Gastroesophageal sphincter (tissue), 4 donors: ENCODE results near the gene PLPPR3. TPM values are rescaled to one million over a fixed set of nuclear protein-coding genes. Genes with fewer than 3 reads are reported as not detected.

Experiments
- ATAC-seq: fragments of 150-250 bp; one replicate; pipeline ENCODE4 v1.9.1; 2016; ENCODE audit warnings: mild to moderate bottlenecking, moderate library complexity
- H3K27ac ChIP-seq, 4 donors: fragments of 200-600 bp; sonication (generic) in 3 of 4; 1 replicate in 3 of 4; 2 replicates in 1 of 4; pipeline ENCODE4 v1.5.1; 2016 to 2019
- H3K27me3 ChIP-seq: fragments of 200-600 bp; sonication (generic); one replicate; pipeline ENCODE4 v1.5.1; 2019
- H3K36me3 ChIP-seq, 2 donors: fragments of 200-600 bp; sonication (generic); one replicate each; pipeline ENCODE4 v1.5.1; 2019; ENCODE audit warnings: control low read depth in 1 of 2
- H3K4me1 ChIP-seq, 3 donors: fragments of 200-600 bp; sonication (generic); 1 replicate in 2 of 3; 2 replicates in 1 of 3; pipeline ENCODE4 v1.5.1; 2016 to 2019; ENCODE audit warnings: control low read depth in 2 of 3
- H3K4me3 ChIP-seq, 2 donors: fragments of 200-600 bp; sonication (generic); one replicate each; pipeline ENCODE4 v1.5.1; 2019; ENCODE audit warnings: mild to moderate bottlenecking in 1 of 2, moderate library complexity in 1 of 2
- H3K9me3 ChIP-seq, 3 donors: fragments of 200-600 bp; sonication (generic); one replicate each; pipeline ENCODE4 v1.5.1; 2017 to 2019; ENCODE audit warnings: control low read depth in 2 of 3
- CTCF ChIP-seq, 4 experiments: fragments of 200-600 bp in 2 of 4; fragments of 450-650 bp in 2 of 4; sonication (generic) in 1 of 4; IDR thresholded peaks; one replicate each; pipeline ENCODE4 v1.5.1; 2017 to 2019; ENCODE audit warnings: antibody characterized with exemption in 4 of 4, mild to moderate bottlenecking in 2 of 4, moderate library complexity in 2 of 4
- EP300 ChIP-seq: sonication (generic); formaldehyde crosslinking; IDR thresholded peaks from one replicate; pipeline ENCODE4 v1.6.1; 2017; ENCODE audit warnings: antibody characterized with exemption, mild to moderate bottlenecking
- POLR2A ChIP-seq, 2 donors: fragments of 450-650 bp; IDR thresholded peaks; one replicate each; pipeline ENCODE4 v1.6.1; 2017; ENCODE audit warnings: antibody characterized with exemption in 2 of 2, mild to moderate bottlenecking in 2 of 2, moderate library complexity in 1 of 2
- POLR2AphosphoS5 ChIP-seq: sonication (generic); formaldehyde crosslinking; IDR thresholded peaks from one replicate; pipeline ENCODE4 v1.6.1; 2017; ENCODE audit warnings: antibody characterized with exemption
- WGBS, 2 donors: methylation state at CpG; one replicate each; pipeline ENCODE4 v1.1.5; 2018; ENCODE audit warnings: low coverage in 1 of 2; 5-methylcytosine and 5-hydroxymethylcytosine counted together
- total RNA-seq, 4 donors: library from RNA; depleted of rRNA; stranded (reverse); fragments of >200 nt; gene quantifications; one replicate each; pipeline ENCODE4 v1.1.0, GENCODE V29; 2016

Gene PLPPR3
- total RNA-seq, 4 donors from 2014 or later: not detected

DNA sequence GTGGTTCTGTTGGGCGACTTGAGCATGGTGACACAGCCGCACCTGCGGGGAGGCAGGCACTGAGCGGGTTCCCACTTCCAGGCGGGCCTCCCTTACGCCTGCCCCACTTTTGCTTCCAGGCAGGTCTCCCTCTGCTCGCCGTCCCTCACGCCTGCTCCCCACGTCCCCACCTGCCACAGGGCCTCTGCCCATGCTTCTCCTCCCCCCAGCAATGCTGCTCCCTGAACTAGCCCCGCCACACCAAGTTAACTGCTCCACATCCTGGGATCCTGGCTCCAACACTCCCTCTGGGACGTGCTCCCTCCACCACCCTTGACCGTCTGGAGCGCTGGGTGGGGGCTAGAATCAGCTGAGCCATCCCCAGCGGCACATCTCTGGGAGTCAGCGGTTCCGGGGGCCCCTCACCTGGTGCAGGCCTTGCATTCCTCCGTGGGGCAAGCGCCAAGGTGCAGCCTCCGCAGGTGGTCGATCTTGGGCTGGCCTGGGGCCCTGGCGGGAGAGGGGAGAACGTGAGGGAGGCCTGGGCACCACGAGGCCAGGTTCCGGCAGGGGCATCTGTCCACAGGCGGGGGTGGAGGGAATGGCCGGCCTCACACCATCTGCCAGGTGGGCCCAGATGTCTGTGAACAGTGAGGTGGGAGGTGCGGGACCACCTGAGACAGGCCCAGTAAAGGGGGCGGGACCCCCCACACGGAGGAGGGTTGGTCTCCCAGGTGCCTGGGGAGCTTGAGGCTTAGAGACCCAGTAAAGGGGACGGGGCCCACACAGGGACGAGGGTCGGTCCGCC, 46.9 kb upstream of the PLPPR3 start:
- Histone ChIP-seq H3K27ac (peak overlapping the region; percentile 47 to 84 (median 79)), H3K4me1 (peaks cover 0 to 49% (median 6%) of the 10 kb centered on the region in 3 donors), H3K4me3 (no peak overlapping the region), H3K36me3 (peaks cover 0 to 56% of the 10 kb centered on the region in 2 donors), H3K9me3 (no peaks in the 10 kb centered on the region), H3K27me3 (no peaks in the 10 kb centered on the region)
- WGBS, 2 donors: 93 to 97% methylated on average over 11 to 14 of the region's 34 CpGs
- no peak for TF ChIP-seq EP300
- ATAC-seq: peak; percentile 2

- 100% methylated on average over 1 of the region's 39 CpGs; no CpG with 5 or more reads in 1 of the 2 donors for WGBS, 2 donors
- peaks cover 4% of the 10 kb centered on the region for H3K27me3 ChIP-seq
- H3K9me3 ChIP-seq: no peaks in the 10 kb centered on the region
- H3K36me3 ChIP-seq: peaks cover 0 to 49% of the 10 kb centered on the region in 2 donors
- H3K4me1 ChIP-seq: peaks cover 0 to 55% (median 6%) of the 10 kb centered on the region in 3 donors
- no peak for ATAC-seq
- H3K27ac ChIP-seq: peak overlapping the region in 2 of 4 donors; percentile 80 to 84
- peak in 1 of 2 donors; percentile 3 for TF ChIP-seq POLR2A (IDR thresholded peaks at IDR 0.05)
- TF ChIP-seq CTCF (IDR thresholded peaks at IDR 0.05): no peak
- H3K4me3 ChIP-seq: no peak overlapping the region
Measured at GRCh38 chr19:867855-868457, 46.2 kb upstream of the PLPPR3 start.

- H3K36me3 ChIP-seq: peaks cover 0 to 46% of the 10 kb centered on the region in 2 donors
- no peaks in the 10 kb centered on the region for H3K9me3 ChIP-seq
- peaks cover 10% of the 10 kb centered on the region for H3K27me3 ChIP-seq
- no peak for TF ChIP-seq EP300
- no peak for TF ChIP-seq POLR2AphosphoS5
- no peak for TF ChIP-seq POLR2A (IDR thresholded peaks at IDR 0.05)
- TF ChIP-seq CTCF (IDR thresholded peaks at IDR 0.05): no peak
- 57% methylated on average over 3 of the region's 16 CpGs; no CpG with 5 or more reads in 1 of the 2 donors for WGBS, 2 donors
- H3K27ac ChIP-seq: no peak overlapping the region
- peaks cover 0 to 58% (median 6%) of the 10 kb centered on the region in 3 donors for H3K4me1 ChIP-seq
- H3K4me3 ChIP-seq: no peak overlapping the region
- no peak for ATAC-seq
Measured at GRCh38 chr19:867301-867793, 45.6 kb upstream of the PLPPR3 start.

- Histone ChIP-seq H3K9me3 (no peaks in the 10 kb centered on the region), H3K4me1 (peaks cover 0 to 58% (median 2%) of the 10 kb centered on the region in 3 donors), H3K36me3 (peaks cover 0 to 41% of the 10 kb centered on the region in 2 donors), H3K4me3 (no peak overlapping the region), H3K27me3 (peaks cover 15% of the 10 kb centered on the region), H3K27ac (no peak overlapping the region)
- WGBS, 2 donors: no CpG with 5 or more reads among the region's 38 CpGs
- ATAC-seq: no peak
- TF ChIP-seq POLR2A (IDR thresholded peaks at IDR 0.05): no peak
- TF ChIP-seq CTCF (IDR thresholded peaks at IDR 0.05): no peak
- no peak for TF ChIP-seq EP300
- no peak for TF ChIP-seq POLR2AphosphoS5
Measured at GRCh38 chr19:866769-867300, 45.1 kb upstream of the PLPPR3 start.

DNA sequence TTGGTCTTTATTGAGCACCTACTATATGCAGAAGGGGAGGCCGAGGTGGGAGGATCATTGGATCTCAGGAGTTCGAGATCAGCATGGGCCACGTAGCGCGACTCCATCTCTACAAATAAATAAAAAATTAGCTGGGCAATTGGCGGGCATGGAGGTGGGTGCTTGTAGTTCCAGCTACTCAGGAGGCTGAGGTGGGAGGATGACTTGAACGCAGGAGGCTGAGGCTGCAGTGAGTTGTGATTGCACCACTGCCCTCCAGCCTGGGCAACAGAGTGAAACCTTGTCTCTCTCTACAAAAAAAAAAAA, 41.5 kb upstream of the PLPPR3 start:
- no peaks in the 10 kb centered on the region for H3K9me3 ChIP-seq
- H3K27ac ChIP-seq: peak overlapping the region in 1 of 4 donors; percentile 0
- H3K4me3 ChIP-seq: peak overlapping the region in 1 of 2 donors; percentile 51
- H3K36me3 ChIP-seq: peaks cover 0 to 11% of the 10 kb centered on the region in 2 donors
- H3K27me3 ChIP-seq: peaks cover 51% of the 10 kb centered on the region
- ATAC-seq: no peak
- 77% methylated on average over 5 of the region's 7 CpGs; no CpG with 5 or more reads in 1 of the 2 donors for WGBS, 2 donors
- peaks cover 0 to 59% (median 7%) of the 10 kb centered on the region in 3 donors for H3K4me1 ChIP-seq
- TF ChIP-seq POLR2AphosphoS5 (no peak), POLR2A (IDR thresholded peaks at IDR 0.05) (no peak), EP300 (no peak), CTCF (IDR thresholded peaks at IDR 0.05) (no peak)
